ENCODE results near the gene PLPP2.

The PLPP2 gene

GRCh38 chr19:290372-291005, 714 bp downstream of the PLPP2 start:
- no peak overlapping the region for H3K4me2 ChIP-seq (ENCODE audit: low read depth, low read length, poor library complexity, severe bottlenecking)

GRCh38 chr19:289651-290371, 1.4 kb downstream of the PLPP2 start:
- H3K27me3 ChIP-seq (ENCODE audit: low read length): no peaks in the 10 kb centered on the region
- no peak for TF ChIP-seq EZH2phosphoT487 (conservative IDR thresholded peaks at IDR 0.05; ENCODE audit: low read length)
- TF ChIP-seq CTCF (IDR thresholded peaks at IDR 0.05; ENCODE audit: insufficient read depth, low read length, poor library complexity, severe bottlenecking): no peak
- no peak overlapping the region for H2AFZ ChIP-seq (ENCODE audit: low read depth, low read length, severe bottlenecking)
- no peaks in the 10 kb centered on the region for H4K20me1 ChIP-seq (ENCODE audit: low read depth, low read length)
- H3K27ac ChIP-seq (ENCODE audit: low read depth, low read length): no peak overlapping the region
- H3K9ac ChIP-seq (ENCODE audit: low read length): no peak overlapping the region
- no peaks in the 10 kb centered on the region for H3K9me3 ChIP-seq (ENCODE audit: insufficient read depth, low read length)
- no peak overlapping the region for H3K4me2 ChIP-seq (ENCODE audit: low read depth, low read length, poor library complexity, severe bottlenecking)
- H3K36me3 ChIP-seq (ENCODE audit: low read length): no peaks in the 10 kb centered on the region
- no peaks in the 10 kb centered on the region for H3K79me2 ChIP-seq (ENCODE audit: insufficient read depth, low read length)
- H3K9me2 ChIP-seq (replicated peaks; ENCODE audit: insufficient read depth, low read length): no peaks in the 10 kb centered on the region
- H3K4me3 ChIP-seq (ENCODE audit: insufficient read depth, low read length, poor library complexity, severe bottlenecking): no peak overlapping the region
- H3F3A ChIP-seq (ENCODE audit: insufficient read depth): no peaks in the 10 kb centered on the region

More at GRCh38 chr19:290372-291005, 714 bp downstream of the PLPP2 start:
- Histone ChIP-seq H3K27ac (ENCODE audit: low read depth, low read length) (no peak overlapping the region), H3K9me2 (replicated peaks; ENCODE audit: insufficient read depth, low read length) (no peaks in the 10 kb centered on the region), H2AFZ (ENCODE audit: low read depth, low read length, severe bottlenecking) (no peak overlapping the region), H3K79me2 (ENCODE audit: insufficient read depth, low read length) (no peaks in the 10 kb centered on the region), H3F3A (ENCODE audit: insufficient read depth) (no peaks in the 10 kb centered on the region), H3K36me3 (ENCODE audit: low read length) (no peaks in the 10 kb centered on the region), H3K27me3 (ENCODE audit: low read length) (no peaks in the 10 kb centered on the region), H3K4me3 (ENCODE audit: insufficient read depth, low read length, poor library complexity, severe bottlenecking) (no peak overlapping the region), H3K9ac (ENCODE audit: low read length) (no peak overlapping the region), H3K9me3 (ENCODE audit: insufficient read depth, low read length) (no peaks in the 10 kb centered on the region), H4K20me1 (ENCODE audit: low read depth, low read length) (no peaks in the 10 kb centered on the region; the same call in 1 of the 2 replicates)
- TF ChIP-seq EZH2phosphoT487 (conservative IDR thresholded peaks at IDR 0.05; ENCODE audit: low read length): no peak
- no peak for TF ChIP-seq CTCF (IDR thresholded peaks at IDR 0.05; ENCODE audit: insufficient read depth, low read length, poor library complexity, severe bottlenecking)

- H3K9me2 ChIP-seq (replicated peaks; ENCODE audit: insufficient read depth, low read length): no peaks in the 10 kb centered on the region
- TF ChIP-seq CTCF (IDR thresholded peaks at IDR 0.05; ENCODE audit: insufficient read depth, low read length, poor library complexity, severe bottlenecking): no peak
- no peak for TF ChIP-seq EZH2phosphoT487 (conservative IDR thresholded peaks at IDR 0.05; ENCODE audit: low read length)
- H3F3A ChIP-seq (ENCODE audit: insufficient read depth): no peaks in the 10 kb centered on the region
- no peaks in the 10 kb centered on the region for H3K27me3 ChIP-seq (ENCODE audit: low read length)
- H3K9ac ChIP-seq (ENCODE audit: low read length): no peak overlapping the region
- H3K4me2 ChIP-seq (ENCODE audit: low read depth, low read length, poor library complexity, severe bottlenecking): no peak overlapping the region
- no peaks in the 10 kb centered on the region for H3K36me3 ChIP-seq (ENCODE audit: low read length)
- H3K27ac ChIP-seq (ENCODE audit: low read depth, low read length): no peak overlapping the region
- H3K4me3 ChIP-seq (ENCODE audit: insufficient read depth, low read length, poor library complexity, severe bottlenecking): no peak overlapping the region
- H3K79me2 ChIP-seq (ENCODE audit: insufficient read depth, low read length): no peaks in the 10 kb centered on the region
- no peak overlapping the region for H2AFZ ChIP-seq (ENCODE audit: low read depth, low read length, severe bottlenecking)
- H3K9me3 ChIP-seq (ENCODE audit: insufficient read depth, low read length): no peaks in the 10 kb centered on the region
- H4K20me1 ChIP-seq (ENCODE audit: low read depth, low read length): no peaks in the 10 kb centered on the region
Measured at GRCh38 chr19:288911-289310, 2.3 kb downstream of the PLPP2 start.

Data from SU-DHL-6 (cell line).